Activated T-helper 9 cell treated with anti-CD3 and anti-CD28 coated beads, Interleukin-2, amount 50 U/mL, for 16 hours (primary cell): ENCODE data around the gene ZSCAN31.
"Not testable (repeated sequence)": the region's sequence is repeated elsewhere in the genome, so short reads cannot be mapped to it uniquely, and the experiment has no call there.

Experiments
- DNase-seq: peaks from one replicate; pipeline ENCODE4 v3.0.0-alpha.2; 2020; ENCODE audit warnings: low read depth

The ZSCAN31 gene

GRCh38 chr6:28335564-28336283 is at the start of gene ZSCAN31:
TSS of gene ZSCAN31 (minus strand) at chr6:28336148. CDS start at chr6:28329683, 6,465 bp downstream.
- DNase-seq: peak; percentile 66

- no peak for DNase-seq
Measured at GRCh38 chr6:28384143-28384533, 48.2 kb upstream of the ZSCAN31 start.

GRCh38 chr6:28383235-28384142 is 47.5 kb upstream of the ZSCAN31 start:
- no peak for DNase-seq

GRCh38 chr6:28380381-28380780 is 44.4 kb upstream of the ZSCAN31 start:
- DNase-seq: no peak

GRCh38 chr6:28378644-28379043 is 42.7 kb upstream of the ZSCAN31 start:
- DNase-seq: no peak

GRCh38 chr6:28377879-28378278 is 41.9 kb upstream of the ZSCAN31 start:
- DNase-seq: no peak

- DNase-seq: no peak
Measured at GRCh38 chr6:28373925-28374324, 38.0 kb upstream of the ZSCAN31 start.

- DNase-seq: no peak
Measured at GRCh38 chr6:28371706-28372451, 35.9 kb upstream of the ZSCAN31 start.

GRCh38 chr6:28371280-28371679 is 35.3 kb upstream of the ZSCAN31 start:
- DNase-seq: no peak

GRCh38 chr6:28370440-28370839 is 34.5 kb upstream of the ZSCAN31 start:
- no peak for DNase-seq

GRCh38 chr6:28369463-28369862 is 33.5 kb upstream of the ZSCAN31 start:
- no peak for DNase-seq

GRCh38 chr6:28368522-28368921 is 32.6 kb upstream of the ZSCAN31 start:
- no peak for DNase-seq

- not testable (repeated sequence) for DNase-seq
Measured at GRCh38 chr6:28365590-28365989, 29.6 kb upstream of the ZSCAN31 start.

- no peak for DNase-seq
Measured at GRCh38 chr6:28360961-28361360, 25.0 kb upstream of the ZSCAN31 start.

GRCh38 chr6:28359562-28359961 is 23.6 kb upstream of the ZSCAN31 start:
- not testable (repeated sequence) for DNase-seq

GRCh38 chr6:28357036-28357435 is 21.1 kb upstream of the ZSCAN31 start:
- no peak for DNase-seq

- DNase-seq: no peak
Measured at GRCh38 chr6:28356666-28357020, 20.7 kb upstream of the ZSCAN31 start.

GRCh38 chr6:28355743-28356665 is 20.1 kb upstream of the ZSCAN31 start:
- peak; percentile 15 for DNase-seq

- DNase-seq: no peak
Measured at GRCh38 chr6:28354688-28355554, 19.0 kb upstream of the ZSCAN31 start.

- DNase-seq: no peak
Measured at GRCh38 chr6:28353981-28354676, 18.2 kb upstream of the ZSCAN31 start.
